GM21526 (cell line): ENCODE data around the gene ADAMTS7.
"Not testable (repeated sequence)": the region's sequence is repeated elsewhere in the genome, so short reads cannot be mapped to it uniquely, and the experiment has no call there.

Experiments
- ATAC-seq: cut with Tn5 transposase; IDR thresholded peaks from one replicate; pipeline ENCODE4 v1.9.1; 2021; ENCODE audit warnings: moderate library complexity; ENCODE audit not compliant: unreplicated experiment, low FRiP score

Gene ADAMTS7

GRCh38 chr15:78781381-78781780 lies 29.9 kb downstream of the ADAMTS7 start:
- ATAC-seq: not testable (repeated sequence)

GRCh38 chr15:78779975-78780374 lies 31.3 kb downstream of the ADAMTS7 start:
- ATAC-seq: not testable (repeated sequence)

- ATAC-seq: not testable (repeated sequence)
Observed at GRCh38 chr15:78779176-78779785, 32.0 kb downstream of the ADAMTS7 start.

- no peak for ATAC-seq
Observed at GRCh38 chr15:78778422-78778821, 32.8 kb downstream of the ADAMTS7 start.

DNA sequence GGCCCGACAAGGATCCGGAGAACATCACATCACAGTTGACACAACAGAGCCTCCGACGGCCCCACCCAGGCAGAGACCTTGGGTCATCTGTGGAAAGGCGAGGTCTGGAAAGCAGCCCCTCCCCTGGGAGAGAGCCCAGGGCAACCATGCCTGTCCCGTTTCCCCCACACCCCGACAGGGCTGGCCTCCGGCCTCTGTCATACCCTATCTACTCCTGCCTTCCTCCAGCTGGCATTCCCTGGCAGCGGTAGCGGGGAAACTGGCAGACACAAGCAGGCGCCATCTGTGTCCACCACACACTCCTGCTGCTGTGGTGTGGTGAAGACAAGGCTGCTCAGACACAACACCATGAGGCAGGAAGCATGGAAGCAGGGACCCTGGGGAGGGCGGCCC lies 33.3 kb downstream of the ADAMTS7 start:
- ATAC-seq: not testable (repeated sequence)

DNA sequence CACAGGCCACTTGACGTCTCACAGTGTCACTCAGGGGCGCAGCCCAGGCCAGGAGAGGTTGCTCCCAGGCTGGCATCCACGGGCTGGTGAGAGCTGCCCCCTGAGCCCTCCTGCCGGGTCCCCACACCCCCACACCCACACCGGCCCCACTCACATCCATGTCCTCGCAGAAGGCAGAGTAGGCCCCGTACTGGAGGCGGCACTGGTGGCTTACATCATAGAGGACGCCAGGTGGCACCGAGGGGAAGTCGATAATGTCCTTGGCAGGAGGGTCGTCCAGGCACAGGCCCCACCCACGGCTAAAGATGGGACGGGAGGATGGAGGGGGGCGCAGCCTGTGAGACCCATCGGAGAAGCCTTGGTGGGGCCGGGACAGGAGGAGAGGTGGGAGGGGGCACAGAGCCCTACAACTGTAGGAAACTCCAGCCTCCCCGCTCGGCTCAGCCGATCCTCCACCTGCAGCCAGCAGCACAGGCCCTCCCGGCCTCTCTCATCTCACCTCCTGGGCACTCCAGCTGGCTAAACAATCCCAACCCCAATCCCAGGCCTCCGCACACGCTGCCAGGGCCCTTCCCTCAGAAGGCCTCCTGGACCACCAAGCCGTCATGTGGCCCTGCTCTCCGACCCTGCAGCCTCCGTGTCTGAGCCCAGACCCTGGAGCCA lies 33.8 kb downstream of the ADAMTS7 start:
- ATAC-seq: not testable (repeated sequence)

DNA sequence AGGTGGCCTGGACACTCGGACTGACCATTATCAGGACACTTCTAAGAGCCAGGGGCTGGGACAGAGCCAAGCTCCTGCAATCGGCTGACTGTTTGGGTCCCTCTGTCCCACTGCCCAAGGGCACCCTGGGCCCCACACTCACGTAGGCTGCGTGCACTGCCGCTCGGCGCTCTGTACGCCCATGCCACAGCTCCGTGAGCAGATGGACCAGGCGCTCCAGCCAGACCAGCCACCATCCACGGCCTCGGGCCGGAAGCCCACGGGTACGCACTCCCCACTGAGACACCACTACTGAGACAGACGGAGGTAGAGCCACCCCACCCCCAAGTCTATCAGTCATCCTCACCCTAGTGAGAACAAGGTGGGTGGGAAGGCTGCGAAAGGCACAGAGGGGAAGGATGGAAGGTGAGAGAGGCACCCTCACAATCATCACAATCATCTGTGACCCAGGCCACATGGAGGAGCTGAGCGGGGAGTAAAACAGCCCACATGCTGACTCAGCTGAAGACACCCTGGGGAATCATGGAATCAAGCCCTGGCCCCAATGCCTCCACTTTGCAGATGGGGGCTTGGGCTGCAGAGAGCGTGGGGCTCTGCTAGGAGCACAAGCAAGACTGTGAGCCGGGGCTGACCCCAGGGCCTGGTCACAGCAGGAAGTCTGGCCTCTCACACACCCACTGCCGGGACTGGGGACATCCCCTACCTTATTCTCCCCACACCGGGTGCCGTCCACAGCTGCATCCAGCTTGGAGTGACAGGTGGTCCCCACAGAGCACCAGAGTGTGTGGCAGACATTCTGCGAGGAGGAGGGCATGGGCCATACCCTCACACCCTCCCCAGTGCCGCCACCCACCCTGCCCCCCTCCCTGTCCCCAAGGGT lies 35.0 kb downstream of the ADAMTS7 start:
- not testable (repeated sequence) for ATAC-seq

DNA sequence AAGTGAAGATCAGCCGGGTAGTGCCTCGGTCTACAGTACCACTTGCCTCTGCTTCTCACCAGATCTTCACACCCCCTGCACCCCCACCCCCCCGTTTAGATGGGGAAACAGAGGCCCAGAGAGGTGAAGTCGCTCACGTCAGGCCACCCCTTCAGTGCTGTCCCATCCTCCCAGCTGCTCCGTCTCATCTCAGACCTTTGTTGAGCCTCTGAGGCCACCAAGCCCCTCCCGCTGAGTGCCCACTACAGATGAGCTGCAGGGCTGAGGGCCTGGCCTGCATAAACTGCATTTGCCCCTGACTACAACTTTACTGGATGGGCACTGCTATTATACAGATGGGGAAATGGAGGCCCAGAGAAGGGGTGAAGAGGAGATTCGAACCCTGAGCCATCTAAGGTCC lies 35.8 kb downstream of the ADAMTS7 start:
- no peak for ATAC-seq

DNA sequence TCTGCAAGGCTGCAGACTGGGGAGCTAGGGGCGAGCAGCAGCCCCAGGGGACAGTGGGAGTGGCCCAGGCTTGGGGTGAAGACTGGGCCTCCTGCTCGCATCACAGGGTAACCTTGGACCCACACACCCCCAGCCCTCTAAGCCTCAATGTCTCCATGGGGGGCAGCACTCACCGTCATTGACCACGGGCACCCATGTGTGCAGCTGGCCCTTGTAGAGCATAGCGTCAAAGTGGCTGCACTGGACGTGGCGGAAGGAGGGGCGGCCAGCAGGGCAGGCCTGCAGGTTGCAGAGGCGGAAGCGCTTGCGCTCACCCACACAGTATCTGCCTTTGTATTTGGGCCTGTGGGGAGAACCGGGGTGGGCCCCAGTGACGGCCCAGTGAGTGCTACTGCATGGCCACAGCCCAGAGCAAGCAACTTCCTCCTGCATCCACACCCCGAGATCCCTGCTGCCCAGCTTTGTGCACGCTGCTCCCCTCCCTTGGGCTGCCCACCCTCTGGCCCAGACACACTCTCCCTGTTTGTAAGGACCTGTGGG lies 36.7 kb downstream of the ADAMTS7 start:
- not testable (repeated sequence) for ATAC-seq

DNA sequence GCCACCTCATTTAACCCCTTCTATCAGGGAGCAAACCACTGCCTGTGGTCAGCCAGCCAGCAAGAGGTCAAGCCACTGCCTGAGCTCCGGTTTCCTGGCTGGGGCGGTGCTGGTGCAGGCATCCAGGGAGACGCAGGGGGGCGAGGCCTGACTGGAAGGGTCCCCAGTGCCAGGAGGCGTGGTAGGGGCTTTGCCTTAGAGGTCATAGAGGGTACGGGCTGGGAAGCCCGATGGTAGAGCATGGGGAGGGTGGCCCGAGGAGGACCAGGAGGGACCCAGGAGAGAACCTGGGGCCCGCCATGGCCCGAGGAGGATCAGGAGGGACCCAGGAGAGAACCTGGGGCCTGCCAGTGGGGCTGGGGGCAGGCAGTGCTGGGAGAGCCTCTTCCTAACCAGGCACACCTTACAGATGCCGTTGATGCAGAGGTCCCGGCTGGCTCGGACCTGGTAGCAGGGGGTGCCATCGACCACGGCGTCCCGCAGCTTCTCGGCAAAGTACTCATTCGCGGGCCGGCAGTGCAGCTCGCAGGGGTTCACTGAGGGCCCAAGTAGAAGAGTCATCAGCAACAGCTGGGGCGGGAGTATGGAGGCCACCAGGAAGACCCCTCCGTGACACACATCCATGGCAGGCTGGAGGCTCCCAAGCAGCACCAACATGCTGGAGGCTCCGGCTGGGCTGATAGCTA lies 37.4 kb downstream of the ADAMTS7 start:
- ATAC-seq: not testable (repeated sequence)

GRCh38 chr15:78772738-78773137 lies 38.5 kb downstream of the ADAMTS7 start:
- ATAC-seq: no peak

- not testable (repeated sequence) for ATAC-seq
Observed at GRCh38 chr15:78771436-78772000, 39.7 kb downstream of the ADAMTS7 start.

DNA sequence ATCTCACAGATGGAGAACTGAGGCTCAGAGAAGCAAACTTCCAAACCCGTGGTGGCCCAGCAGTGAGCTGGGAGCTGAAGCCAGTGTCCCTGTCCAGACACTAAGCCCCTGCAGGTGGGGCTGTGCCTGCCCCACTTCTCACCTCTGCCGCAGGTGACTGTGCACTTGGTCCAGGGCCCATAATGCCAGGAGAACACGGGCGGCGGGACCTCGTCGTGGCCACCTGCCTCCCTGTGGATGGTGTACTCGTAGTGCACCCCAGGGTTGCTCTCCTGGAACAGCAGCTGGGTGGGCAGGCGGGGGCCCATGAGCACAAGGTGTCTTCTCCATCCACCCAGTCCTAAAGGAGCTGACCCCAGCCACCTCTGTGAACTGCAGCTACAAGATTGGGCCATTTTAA lies 40.2 kb downstream of the ADAMTS7 start:
- not testable (repeated sequence) for ATAC-seq

- ATAC-seq: not testable (repeated sequence)
Observed at GRCh38 chr15:78769473-78770225, 41.6 kb downstream of the ADAMTS7 start.

DNA sequence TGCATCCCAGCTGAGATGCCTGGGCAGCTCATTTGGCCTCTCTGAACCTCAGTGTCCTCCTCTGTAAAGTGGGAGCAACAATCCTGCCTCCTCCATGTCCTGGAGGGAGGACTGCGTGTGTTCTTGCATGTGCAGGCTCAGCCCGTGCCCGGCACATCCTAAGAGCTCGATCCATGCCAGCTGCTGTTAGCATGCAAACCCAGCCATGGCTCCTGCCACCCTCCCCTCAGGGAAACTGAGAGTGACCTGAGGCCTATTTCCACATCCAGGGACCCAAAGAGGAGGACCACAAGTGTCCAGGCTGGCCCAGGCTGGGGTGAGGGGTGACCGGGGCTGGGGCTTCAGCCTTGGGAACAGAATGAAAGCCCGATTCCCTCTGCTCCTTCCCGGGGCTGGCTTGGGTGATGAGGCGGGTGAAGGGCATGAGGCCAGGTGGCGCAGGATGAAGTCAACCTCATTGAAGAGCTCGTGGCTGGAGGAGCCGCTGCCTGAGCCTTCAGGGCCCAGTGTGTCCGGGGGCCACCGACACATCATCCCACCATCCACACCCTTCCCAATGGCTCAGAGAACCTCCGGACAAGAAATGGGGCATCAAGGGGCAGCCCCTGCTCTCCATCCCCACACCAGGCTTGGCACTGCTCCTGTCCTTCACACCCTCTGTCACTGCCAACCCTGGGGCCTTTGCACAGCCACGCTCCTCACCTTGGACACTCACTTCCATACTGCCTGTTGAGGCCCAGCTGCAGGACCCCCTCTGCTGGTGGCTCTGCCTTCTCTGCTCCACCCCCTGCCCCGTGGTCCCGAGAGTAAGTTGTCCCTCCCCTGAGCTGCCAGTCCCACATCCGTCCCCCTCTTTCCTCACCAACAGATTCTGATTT lies 42.5 kb downstream of the ADAMTS7 start:
- ATAC-seq: no peak

DNA sequence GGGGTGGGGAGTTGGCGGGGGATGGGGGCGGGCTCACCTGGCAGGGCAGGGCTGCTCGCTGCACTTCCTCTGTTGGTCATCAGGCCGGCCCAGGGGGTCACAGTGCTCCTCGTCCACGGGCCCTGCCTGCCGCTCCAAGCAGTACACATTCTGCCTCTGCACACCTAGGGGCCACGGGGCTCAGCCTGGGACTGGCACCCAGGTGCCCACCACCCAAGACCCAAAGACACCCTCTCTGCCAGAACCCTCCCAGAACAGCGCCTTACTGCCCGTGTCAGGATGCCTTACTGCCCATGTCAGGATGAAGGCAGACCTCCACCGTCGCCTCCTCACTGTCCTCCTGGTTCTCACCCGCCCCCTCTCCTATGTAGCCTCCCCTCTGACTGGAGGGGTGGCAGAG lies 43.2 kb downstream of the ADAMTS7 start:
- ATAC-seq: no peak

DNA sequence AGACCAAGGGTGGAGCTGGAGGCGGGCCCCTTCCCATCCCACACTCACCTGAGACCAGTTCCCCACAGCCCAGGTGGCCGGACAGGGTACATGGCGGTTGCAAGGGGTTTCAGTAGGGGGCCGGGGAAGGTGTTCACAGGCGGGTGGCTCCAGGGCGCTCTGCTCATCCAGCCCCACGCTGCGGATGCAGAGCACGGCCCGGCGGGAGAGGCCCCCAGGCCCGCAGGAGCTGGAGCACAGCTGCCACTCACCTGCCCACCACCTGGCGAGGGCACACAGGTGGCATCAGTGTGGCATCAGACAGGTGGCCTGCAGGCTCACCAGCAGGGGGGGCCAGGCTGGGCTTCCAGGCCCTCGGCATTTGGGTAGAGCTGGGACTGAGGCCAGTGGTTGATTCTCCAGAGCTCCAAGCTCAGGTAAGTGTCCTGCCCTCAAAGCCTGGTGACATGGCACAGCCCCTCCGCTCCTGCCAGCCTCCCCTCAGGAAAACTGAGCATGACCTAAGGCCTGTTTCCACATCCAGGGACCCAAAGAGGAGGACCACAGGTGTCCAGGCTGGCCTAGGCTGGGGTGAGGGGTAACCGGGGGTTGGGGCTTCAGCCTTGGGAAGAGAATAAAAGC lies 43.8 kb downstream of the ADAMTS7 start:
- no peak for ATAC-seq

GRCh38 chr15:78766641-78767071 lies 44.6 kb downstream of the ADAMTS7 start:
- ATAC-seq: not testable (repeated sequence)
